GM23338 (cell line): ENCODE data around the gene PCDHB4.
"Not testable (repeated sequence)": the region's sequence is repeated elsewhere in the genome, so short reads cannot be mapped to it uniquely, and the experiment has no call there.

ENCODE experiments used
- CREB1 ChIP-seq: fragments of 250-450 bp; sonication (Bioruptor Pico); IDR thresholded peaks from 2 replicates; pipeline ENCODE4 v1.5.0; 2020; ENCODE audit warnings: low read depth, mild to moderate bottlenecking, moderate library complexity
- CTCF ChIP-seq, 2 experiments: fragments of 200-600 bp in 1 of 2; sonication (generic) in 1 of 2; conservative IDR thresholded peaks; 2 replicates each; pipeline versions ENCODE4 v1.5.1 to v1.6.1; 2016 to 2017; ENCODE audit warnings: antibody characterized with exemption in 2 of 2, low read depth in 2 of 2, mild to moderate bottlenecking in 2 of 2, moderate library complexity in 1 of 2
- POLR2AphosphoS5 ChIP-seq: IDR thresholded peaks from 2 replicates; pipeline ENCODE4 v1.6.1; 2016; ENCODE audit warnings: antibody characterized with exemption, low read depth
- ZNF462 ChIP-seq: fragments of 250-450 bp; sonication (Bioruptor Pico); IDR thresholded peaks from 2 replicates; pipeline ENCODE4 v1.5.0; 2020; ENCODE audit warnings: mild to moderate bottlenecking, moderate library complexity

- not testable (repeated sequence) for TF ChIP-seq CTCF (conservative IDR thresholded peaks at IDR 0.05; ENCODE audit: low read depth in 2 of 2); POLR2AphosphoS5; CREB1 (CRISPR knock-in tag); ZNF462 (CRISPR knock-in tag)
Measured at GRCh38 chr5:141102471-141102870, 19.1 kb upstream of the PCDHB4 start.
